HS-27A (cell line): ENCODE data around the gene TSPAN1.

Source experiments
- DNase-seq: peaks from one replicate; pipeline ENCODE4 v3.0.0-alpha.2; 2012; ENCODE audit warnings: low read depth, missing footprints

The TSPAN1 gene

GRCh38 chr1:46187106-46187869 lies 12.4 kb downstream of the TSPAN1 start:
- DNase-seq, result no peak

- DNase-seq, result no peak
Observed at GRCh38 chr1:46188295-46189030, 13.6 kb downstream of the TSPAN1 start.

DNA sequence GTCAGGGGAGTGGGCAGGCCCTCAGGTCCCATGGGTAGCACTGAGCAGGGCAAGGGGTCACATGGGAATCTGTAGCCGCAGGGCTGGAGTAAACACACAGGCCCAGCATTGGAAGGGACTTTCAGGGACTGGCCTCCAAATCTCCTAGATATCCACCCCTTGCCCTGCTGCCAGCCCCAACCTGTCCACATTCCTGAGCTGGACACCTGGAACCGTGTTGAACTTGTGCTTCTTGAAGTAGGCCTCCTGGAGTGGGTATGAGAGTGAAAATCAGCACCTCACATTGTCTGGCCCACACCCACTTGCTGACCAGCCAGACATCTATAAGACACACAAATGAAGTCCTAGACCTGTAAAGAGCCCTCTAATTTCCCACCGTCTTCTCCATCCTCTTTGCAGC lies 15.7 kb downstream of the TSPAN1 start:
- DNase-seq, result no peak

DNA sequence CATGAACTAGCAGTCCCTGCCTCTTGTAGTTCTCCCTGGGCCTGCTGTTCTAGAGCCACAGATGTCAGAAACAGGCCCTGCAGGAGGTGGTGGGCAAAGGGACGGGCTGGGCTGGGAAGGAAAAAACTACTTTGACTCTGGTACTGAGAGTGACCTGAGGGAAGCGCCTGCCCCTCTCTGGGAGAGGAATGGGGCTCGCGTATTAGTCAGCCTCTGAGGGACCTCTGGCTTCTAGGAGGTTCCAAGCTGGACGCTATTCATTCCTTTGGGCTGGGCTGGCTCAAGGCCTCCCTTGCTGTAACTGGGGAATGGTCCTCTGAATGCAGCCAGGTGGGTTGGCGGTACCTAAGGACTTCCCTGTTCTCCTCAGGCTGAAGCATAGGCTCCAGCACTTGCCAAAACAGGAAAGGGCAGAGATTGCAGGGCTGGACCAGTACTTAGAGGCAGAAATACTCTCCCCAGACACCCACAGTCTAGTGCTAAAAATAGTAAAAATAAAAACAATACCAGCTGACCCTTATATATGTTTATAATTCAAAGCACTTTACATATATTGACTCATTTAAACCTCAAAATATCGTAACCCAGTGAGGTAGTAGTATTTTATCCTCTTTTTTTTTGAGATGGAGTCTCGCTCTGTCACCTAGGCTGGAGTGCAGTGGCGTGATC lies 16.3 kb downstream of the TSPAN1 start:
- DNase-seq, result no peak

GRCh38 chr1:46192171-46192570 lies 17.3 kb downstream of the TSPAN1 start:
- DNase-seq, result no peak

DNA sequence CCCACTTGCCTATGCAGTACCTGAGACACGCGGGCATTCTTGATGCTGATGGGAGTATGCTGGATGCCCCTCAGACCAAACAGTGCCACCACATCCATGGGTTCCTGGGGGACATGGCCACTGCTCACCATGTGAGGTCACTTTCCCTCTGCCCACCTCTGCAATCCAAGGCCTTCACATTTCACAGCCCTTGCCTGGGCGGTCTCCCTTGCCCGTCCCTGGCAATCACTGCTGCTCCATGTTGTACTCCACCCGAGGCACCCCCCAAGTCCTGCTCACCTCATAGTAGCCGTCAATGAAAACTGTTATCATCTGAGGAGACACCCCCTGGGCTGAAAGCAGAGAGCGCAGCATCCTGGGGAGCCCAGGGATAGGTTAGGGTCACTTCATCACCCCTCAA lies 18.4 kb downstream of the TSPAN1 start:
- DNase-seq, result no peak

DNA sequence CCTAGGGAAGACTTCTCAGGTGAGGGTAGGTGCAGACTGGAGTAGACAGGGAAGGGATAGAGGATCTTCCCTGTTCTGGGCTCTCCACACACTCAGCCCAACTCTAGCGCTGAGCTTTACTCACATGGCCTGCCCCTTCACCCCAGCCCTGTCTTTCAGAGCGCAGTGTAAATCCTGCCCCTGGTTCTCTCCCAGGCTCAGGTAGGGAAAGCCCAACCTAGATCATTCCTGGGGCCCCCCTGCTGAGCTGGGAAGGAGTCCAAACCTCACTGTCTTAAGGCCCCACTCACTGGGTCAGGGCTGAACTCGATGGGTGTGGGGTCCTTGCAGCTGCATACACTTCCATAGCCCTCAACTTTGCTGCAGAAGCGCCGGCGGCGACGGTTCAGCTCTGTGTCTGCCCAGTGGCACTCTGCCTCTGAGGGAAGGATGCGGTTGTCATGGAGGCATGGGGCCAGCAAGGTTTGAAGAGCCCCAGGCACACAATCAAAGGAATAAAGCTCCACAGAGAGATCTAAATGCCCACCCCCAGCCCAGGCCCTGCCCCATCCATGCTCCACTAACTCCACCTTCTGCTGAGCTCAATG lies 19.2 kb downstream of the TSPAN1 start:
- DNase-seq, result no peak

DNA sequence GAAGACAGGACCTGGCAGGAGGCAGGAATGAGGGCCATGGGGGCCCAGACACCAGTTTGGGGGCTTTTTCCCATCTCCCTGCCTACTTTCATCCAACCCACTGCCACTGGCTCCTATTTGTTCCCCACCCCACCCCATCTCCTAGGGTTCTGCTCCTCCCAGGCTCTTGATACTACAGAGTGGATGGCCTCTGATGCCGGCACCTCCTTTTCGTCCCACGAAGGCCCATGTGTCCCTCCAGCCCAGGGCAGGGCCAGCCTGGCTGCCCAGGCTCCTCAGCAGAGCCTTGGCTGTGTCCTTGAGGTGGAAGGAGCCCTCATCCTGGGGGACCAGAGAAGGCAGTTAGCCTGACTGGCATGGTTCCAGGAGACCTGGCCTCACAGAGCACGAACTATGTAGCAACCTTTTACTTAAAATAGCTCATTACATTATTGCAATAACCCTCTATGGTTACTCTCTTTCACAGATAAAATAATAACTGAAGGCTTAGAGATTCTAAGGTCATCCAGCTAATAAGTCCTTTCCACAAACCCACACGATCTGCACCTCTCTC lies 19.8 kb downstream of the TSPAN1 start:
- DNase-seq, result no peak

GRCh38 chr1:46196609-46197008 lies 21.7 kb downstream of the TSPAN1 start:
- DNase-seq, result no peak

DNA sequence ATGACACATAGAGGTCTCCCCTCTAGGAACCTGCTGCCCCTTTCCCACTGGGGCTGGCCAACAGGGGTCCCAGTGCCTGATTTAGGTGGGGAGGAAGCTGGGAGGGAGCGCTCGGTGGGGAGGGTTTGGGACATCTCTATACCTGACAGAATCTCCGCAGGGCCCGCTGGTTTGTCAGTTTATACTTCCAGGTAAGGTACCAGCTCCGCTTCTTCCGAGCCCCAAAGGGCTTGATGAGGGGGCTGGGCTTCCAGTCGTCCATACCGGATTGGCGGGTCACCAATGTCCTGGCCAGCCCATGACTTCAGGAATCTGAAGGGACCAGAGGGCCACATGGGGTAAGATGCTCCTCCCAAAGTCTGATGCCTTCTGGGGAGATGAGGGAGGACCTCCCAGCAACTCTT lies 22.7 kb downstream of the TSPAN1 start:
- no peak for DNase-seq

DNA sequence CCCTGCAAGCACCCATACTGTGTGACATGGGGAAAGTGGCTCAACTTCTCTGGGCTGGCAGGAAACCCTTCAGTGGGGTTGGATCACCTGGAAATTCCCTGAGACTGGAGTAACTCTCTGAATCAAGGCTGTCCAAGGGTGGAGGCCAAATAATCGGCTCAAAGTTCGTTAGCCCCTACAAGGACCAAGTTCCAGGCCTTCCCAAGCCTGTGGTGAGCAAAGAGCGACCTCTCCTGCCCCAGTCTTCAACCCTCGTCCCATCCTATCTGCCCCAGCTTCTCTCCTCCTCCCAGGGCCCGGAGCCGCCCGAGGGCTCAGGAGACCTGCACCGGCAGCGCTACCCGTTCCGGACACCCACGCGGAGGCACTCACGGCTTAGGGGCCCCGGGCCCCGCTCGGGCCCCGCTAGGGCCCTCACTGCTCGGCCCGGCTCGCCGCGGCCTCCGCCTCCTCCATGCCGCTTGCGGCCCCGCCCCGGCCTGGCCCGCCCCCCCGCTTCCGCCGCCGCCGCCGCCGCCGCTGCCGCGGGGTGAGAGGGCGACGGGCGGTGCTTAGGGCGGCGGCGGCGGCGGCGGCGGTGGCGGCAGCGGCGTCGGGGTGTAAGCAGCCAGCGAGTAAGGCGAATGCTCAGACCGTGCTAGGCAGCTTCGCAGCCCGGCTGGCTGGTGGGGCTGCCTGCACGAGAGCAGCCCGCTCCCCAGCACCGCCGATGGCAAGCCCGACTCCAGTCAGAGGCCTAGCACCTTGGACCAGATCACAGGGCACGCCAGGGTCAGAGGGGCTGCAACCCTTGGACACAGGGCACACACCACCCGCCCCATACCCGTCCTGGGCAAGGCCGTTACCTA lies 23.3 kb downstream of the TSPAN1 start, which contains the start of gene POMGNT1:
POMGNT1 (minus strand) TSS at position 471 of the 848 bp plus-strand sequence. CDS start 613 bp downstream, outside the sequence.
- no peak for DNase-seq

DNA sequence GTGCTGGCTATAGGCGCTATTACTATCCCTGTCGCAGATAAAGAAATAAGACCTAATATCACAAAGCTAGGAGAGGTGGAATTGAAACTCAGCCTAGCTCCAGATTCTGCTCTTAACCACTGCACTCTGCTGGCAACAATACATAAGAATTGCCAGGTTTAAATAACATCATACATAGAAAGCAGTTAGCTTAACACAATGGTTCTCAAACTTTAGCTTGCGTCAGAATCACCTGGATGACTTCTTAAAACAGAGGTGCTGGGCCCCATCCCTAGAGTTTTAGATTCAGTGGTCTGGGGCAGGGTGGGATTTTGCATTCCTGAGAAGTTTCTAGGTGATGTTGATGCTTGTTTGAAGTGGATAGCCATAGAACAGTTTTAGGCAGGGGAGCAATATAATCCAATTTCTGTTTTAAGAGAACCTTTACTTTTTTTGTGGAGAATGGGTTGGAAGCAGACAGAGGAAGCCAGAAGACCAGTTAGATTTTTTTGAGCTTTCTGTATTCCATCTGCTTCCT lies 24.4 kb downstream of the TSPAN1 start:
- DNase-seq, result no peak

GRCh38 chr1:46203738-46204405 lies 29.0 kb downstream of the TSPAN1 start:
- DNase-seq, result no peak

- DNase-seq, result no peak
Observed at GRCh38 chr1:46204406-46204742, 29.5 kb downstream of the TSPAN1 start.

- no peak for DNase-seq
Observed at GRCh38 chr1:46205141-46205540, 30.3 kb downstream of the TSPAN1 start.

GRCh38 chr1:46205791-46206190 lies 30.9 kb downstream of the TSPAN1 start:
- no peak for DNase-seq

GRCh38 chr1:46206399-46206798 lies 31.5 kb downstream of the TSPAN1 start:
- no peak for DNase-seq

DNA sequence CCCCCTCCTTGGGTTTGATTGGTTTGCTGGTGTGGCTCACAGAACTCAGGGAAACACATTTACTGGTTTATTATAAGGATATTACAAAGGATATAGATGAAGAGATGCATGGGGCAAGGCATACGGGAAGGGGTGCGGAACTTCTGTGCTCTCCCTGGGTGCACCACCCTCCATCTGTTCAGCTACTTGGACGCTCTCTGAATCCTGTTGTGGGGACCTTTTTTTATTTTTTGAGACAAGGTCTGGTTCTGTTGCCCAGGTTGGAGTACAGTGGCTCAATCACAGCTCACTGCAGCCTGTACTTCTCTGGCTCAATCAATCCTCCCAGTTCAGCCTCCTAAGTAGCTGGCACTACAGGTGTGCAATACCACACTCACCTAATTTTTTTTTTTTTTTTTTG lies 35.7 kb downstream of the TSPAN1 start:
- no peak for DNase-seq

GRCh38 chr1:46211051-46211450 lies 36.2 kb downstream of the TSPAN1 start:
- DNase-seq, result no peak

DNA sequence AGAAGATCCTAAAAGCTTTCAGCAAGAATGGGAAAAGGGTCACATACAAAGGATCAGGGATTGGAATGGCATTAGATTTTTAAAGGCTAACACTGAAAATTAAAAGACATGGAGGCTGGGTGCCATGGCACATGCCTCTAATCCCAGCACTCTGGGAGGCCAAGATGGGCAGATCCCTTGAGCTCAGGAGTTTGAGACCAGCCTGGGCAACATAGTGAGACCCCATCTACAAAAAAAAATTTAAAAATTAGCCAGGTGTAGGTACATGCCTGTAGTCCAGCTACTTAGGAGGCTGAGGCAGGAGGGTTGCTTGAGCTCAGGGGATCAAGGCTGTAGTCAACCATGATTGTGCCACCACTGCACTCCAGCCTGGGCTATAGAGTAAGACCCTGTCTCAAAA lies 40.6 kb downstream of the TSPAN1 start:
- DNase-seq, result no peak

DNA sequence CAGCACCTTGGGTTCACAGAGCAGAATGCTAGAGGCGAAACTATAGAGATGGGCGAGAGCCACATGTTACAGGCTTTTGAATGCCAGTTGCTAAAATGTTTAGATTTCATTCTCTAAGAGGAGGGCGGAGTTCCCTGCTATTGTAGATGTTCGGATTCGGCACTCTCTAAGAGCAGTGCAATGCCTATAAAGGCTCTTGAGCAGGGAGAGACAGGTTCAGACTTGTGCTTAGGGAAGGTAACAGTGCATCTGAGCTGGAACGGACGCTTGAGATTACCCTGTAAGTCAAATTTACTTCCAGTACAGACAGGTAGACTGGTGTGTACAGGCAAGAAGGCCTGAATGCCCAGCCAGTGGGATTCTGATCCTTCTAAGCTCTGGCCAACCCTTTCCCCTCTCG lies 43.6 kb downstream of the TSPAN1 start:
- no peak for DNase-seq
